Measurements from ENCODE around the gene SEC14L6. TPM values are rescaled to one million over a fixed set of nuclear protein-coding genes. Genes with fewer than 3 reads are reported as not detected.
A peak's percentile ranks its signal among the peaks of the same experiment; 100 is the strongest.

The SEC14L6 gene
- total RNA-seq, 4 donors from 2014 or later = 0.11 TPM; not detected in 3

- WGBS, 2 donors = 31 to 36% methylated on average over 16 to 17 of the region's 18 CpGs
- intact Hi-C loops (cut with DNase I) = loop anchor here (5.0 kb wide), 2 partner anchors 38 to 98 kb away; partner anchors contain the start of gene RNF215
- no peak for TF ChIP-seq POLR2A (IDR thresholded peaks at IDR 0.05)
- TF ChIP-seq, protein P1, sequence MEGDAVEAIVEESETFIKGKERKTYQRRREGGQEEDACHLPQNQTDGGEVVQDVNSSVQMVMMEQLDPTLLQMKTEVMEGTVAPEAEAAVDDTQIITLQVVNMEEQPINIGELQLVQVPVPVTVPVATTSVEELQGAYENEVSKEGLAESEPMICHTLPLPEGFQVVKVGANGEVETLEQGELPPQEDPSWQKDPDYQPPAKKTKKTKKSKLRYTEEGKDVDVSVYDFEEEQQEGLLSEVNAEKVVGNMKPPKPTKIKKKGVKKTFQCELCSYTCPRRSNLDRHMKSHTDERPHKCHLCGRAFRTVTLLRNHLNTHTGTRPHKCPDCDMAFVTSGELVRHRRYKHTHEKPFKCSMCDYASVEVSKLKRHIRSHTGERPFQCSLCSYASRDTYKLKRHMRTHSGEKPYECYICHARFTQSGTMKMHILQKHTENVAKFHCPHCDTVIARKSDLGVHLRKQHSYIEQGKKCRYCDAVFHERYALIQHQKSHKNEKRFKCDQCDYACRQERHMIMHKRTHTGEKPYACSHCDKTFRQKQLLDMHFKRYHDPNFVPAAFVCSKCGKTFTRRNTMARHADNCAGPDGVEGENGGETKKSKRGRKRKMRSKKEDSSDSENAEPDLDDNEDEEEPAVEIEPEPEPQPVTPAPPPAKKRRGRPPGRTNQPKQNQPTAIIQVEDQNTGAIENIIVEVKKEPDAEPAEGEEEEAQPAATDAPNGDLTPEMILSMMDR (IDR thresholded peaks at IDR 0.05) = peak; percentile 87 to 98 (median 93)
- DNase-seq = peak; percentile 57 to 66
- H3K4me1 ChIP-seq = no peaks in the 10 kb centered on the region
- no peaks in the 10 kb centered on the region for H3K36me3 ChIP-seq
- no peak overlapping the region for H3K27ac ChIP-seq
- no peaks in the 10 kb centered on the region for H3K27me3 ChIP-seq
- no peak overlapping the region for H3K4me3 ChIP-seq (replicated peaks in 1 of 3)
- no peaks in the 10 kb centered on the region for H3K9me3 ChIP-seq
Observed at GRCh38 chr22:30485362-30485988, 61.1 kb downstream of the SEC14L6 start.

- no peaks in the 10 kb centered on the region for H3K4me1 ChIP-seq
- no peaks in the 10 kb centered on the region for H3K27me3 ChIP-seq
- H3K27ac ChIP-seq = no peak overlapping the region
- no peak overlapping the region for H3K4me3 ChIP-seq (replicated peaks in 1 of 3)
- H3K9me3 ChIP-seq = no peaks in the 10 kb centered on the region
- intact Hi-C loops (cut with DNase I) = no loop called here
- WGBS, 2 donors = 96 to 100% methylated on average over 1 of the region's 1 CpG
- TF ChIP-seq, protein P1 (IDR thresholded peaks at IDR 0.05) = no peak
- TF ChIP-seq POLR2A (IDR thresholded peaks at IDR 0.05) = no peak
- no peaks in the 10 kb centered on the region for H3K36me3 ChIP-seq
- no peak for DNase-seq
Observed at GRCh38 chr22:30483169-30483568, 63.4 kb downstream of the SEC14L6 start.

GRCh38 chr22:30481711-30482110, 64.8 kb downstream of the SEC14L6 start:
- 89 to 91% methylated on average over 4 to 5 of the region's 5 CpGs for WGBS, 2 donors

DNA sequence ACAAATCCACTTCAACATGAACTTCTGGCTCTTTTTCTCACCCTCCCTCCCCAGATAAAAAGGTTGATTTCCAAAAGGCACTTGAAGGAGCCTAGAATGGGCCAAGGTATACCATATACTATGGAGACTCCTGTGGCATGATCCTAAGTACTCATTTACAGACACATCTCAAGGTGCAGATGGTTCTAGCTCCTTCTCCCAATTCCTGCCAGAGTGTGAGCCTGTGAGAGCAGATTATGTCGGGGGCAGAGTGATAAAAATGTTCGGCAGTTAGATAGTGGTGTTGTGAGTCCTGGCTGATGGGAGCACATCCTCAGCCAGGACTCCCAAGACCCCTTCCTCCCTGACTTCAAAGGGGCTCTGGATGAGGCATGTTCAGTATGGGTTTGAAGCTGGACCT, 66.6 kb downstream of the SEC14L6 start:
- no peak overlapping the region for H3K27ac ChIP-seq
- 83 to 92% methylated on average over 2 of the region's 2 CpGs for WGBS, 2 donors
- H3K9me3 ChIP-seq = no peaks in the 10 kb centered on the region
- no peaks in the 10 kb centered on the region for H3K36me3 ChIP-seq
- intact Hi-C loops (cut with DNase I) = no loop called here
- no peak overlapping the region for H3K4me3 ChIP-seq (replicated peaks in 1 of 3)
- DNase-seq = no peak
- H3K27me3 ChIP-seq = no peaks in the 10 kb centered on the region
- H3K4me1 ChIP-seq = no peaks in the 10 kb centered on the region
- TF ChIP-seq, protein P1 (IDR thresholded peaks at IDR 0.05) = no peak
- TF ChIP-seq POLR2A (IDR thresholded peaks at IDR 0.05) = no peak

More at GRCh38 chr22:30481711-30482110, 64.8 kb downstream of the SEC14L6 start:
- H3K36me3 ChIP-seq = no peaks in the 10 kb centered on the region
- intact Hi-C loops (cut with DNase I) = no loop called here
- H3K4me1 ChIP-seq = no peaks in the 10 kb centered on the region
- no peak overlapping the region for H3K4me3 ChIP-seq (replicated peaks in 1 of 3)
- no peaks in the 10 kb centered on the region for H3K9me3 ChIP-seq
- no peak for DNase-seq
- H3K27me3 ChIP-seq = no peaks in the 10 kb centered on the region
- TF ChIP-seq POLR2A (IDR thresholded peaks at IDR 0.05) = no peak
- no peak overlapping the region for H3K27ac ChIP-seq

GRCh38 chr22:30474683-30475424, 71.7 kb downstream of the SEC14L6 start:
- TF ChIP-seq POLR2A (IDR thresholded peaks at IDR 0.05) = no peak
- TF ChIP-seq, protein P1 (IDR thresholded peaks at IDR 0.05) = no peak
- Histone ChIP-seq H3K4me3 (replicated peaks in 1 of 3) (no peak overlapping the region), H3K9me3 (no peaks in the 10 kb centered on the region), H3K36me3 (no peaks in the 10 kb centered on the region), H3K27me3 (no peaks in the 10 kb centered on the region), H3K4me1 (peaks cover 4 to 5% of the 10 kb centered on the region in 2 donors), H3K27ac (no peak overlapping the region)
- intact Hi-C loops (cut with DNase I) = no loop called here
- peak in 1 of 2 donors; percentile 11 for DNase-seq
- WGBS, 2 donors = 26 to 49% methylated on average over 4 to 6 of the region's 6 CpGs

Measured in thyroid gland (tissue), 4 donors.